K562 (cell line): ENCODE data around the gene SPATA20.
A peak's percentile ranks its signal among the peaks of the same experiment; 100 is the strongest.

Experiments
- CBX1 ChIP-seq: sonication (generic); IDR thresholded peaks from 2 replicates; pipeline ENCODE4 v1.6.1; 2016; ENCODE audit warnings: antibody characterized with exemption, low read depth, mild to moderate bottlenecking
- CBX2 ChIP-seq: fragments of 200-600 bp; sonication (generic); IDR thresholded peaks from one replicate; pipeline ENCODE4 v1.6.1; 2012; ENCODE audit warnings: mild to moderate bottlenecking, low read length, inconsistent platforms; ENCODE audit not compliant: insufficient read depth, poor library complexity, severe bottlenecking
- ELF2 ChIP-seq: fragments of 250-450 bp; sonication (Bioruptor Pico); IDR thresholded peaks from 2 replicates; pipeline ENCODE4 v1.5.0; 2021; ENCODE audit warnings: mild to moderate bottlenecking
- ZNF24 ChIP-seq: fragments of 450-650 bp; IDR thresholded peaks from 2 replicates; pipeline ENCODE4 v1.6.1; 2016
- ZNF384 ChIP-seq: IDR thresholded peaks from 2 replicates; pipeline ENCODE4 v1.6.1; 2012; ENCODE audit warnings: low read depth, low read length, improper control_type of control experiment
- TF ChIP-seq, protein P1 (sequence below), 3 experiments: IDR thresholded peaks in 2 of 3; conservative IDR thresholded peaks in 1 of 3; 2 replicates each; pipeline ENCODE4 v1.5.1; 2011 to 2012; ENCODE audit warnings: low read length in 3 of 3, mild to moderate bottlenecking in 3 of 3, control low read depth in 2 of 3, improper control_type of control experiment in 1 of 3, inconsistent platforms in 1 of 3, low read depth in 1 of 3, mixed read lengths in 1 of 3, moderate library complexity in 1 of 3; ENCODE audit not compliant: insufficient read depth in 2 of 3

- no peak for TF ChIP-seq ELF2 (CRISPR knock-in tag)
- TF ChIP-seq CBX2: no peak
- TF ChIP-seq ZNF384: no peak
- TF ChIP-seq ZNF24: no peak
- TF ChIP-seq, protein P1, sequence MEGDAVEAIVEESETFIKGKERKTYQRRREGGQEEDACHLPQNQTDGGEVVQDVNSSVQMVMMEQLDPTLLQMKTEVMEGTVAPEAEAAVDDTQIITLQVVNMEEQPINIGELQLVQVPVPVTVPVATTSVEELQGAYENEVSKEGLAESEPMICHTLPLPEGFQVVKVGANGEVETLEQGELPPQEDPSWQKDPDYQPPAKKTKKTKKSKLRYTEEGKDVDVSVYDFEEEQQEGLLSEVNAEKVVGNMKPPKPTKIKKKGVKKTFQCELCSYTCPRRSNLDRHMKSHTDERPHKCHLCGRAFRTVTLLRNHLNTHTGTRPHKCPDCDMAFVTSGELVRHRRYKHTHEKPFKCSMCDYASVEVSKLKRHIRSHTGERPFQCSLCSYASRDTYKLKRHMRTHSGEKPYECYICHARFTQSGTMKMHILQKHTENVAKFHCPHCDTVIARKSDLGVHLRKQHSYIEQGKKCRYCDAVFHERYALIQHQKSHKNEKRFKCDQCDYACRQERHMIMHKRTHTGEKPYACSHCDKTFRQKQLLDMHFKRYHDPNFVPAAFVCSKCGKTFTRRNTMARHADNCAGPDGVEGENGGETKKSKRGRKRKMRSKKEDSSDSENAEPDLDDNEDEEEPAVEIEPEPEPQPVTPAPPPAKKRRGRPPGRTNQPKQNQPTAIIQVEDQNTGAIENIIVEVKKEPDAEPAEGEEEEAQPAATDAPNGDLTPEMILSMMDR (IDR thresholded peaks at IDR 0.05 in 2 of 3, conservative IDR thresholded peaks at IDR 0.05 in 1 of 3; ENCODE audit: insufficient read depth in 2 of 3, low read depth in 1 of 3, low read length in 3 of 3): 0 out of 6 replicates have a peak, but pooled peaks of 1 of the 3 experiments have one; percentile 25
- TF ChIP-seq CBX1: no peak
Measured at GRCh38 chr17:50575581-50576210, 28.7 kb downstream of the SPATA20 start.
